CD14-positive monocyte (primary cell): ENCODE measurements around the gene AOPEP. TPM values are rescaled to one million over a fixed set of nuclear protein-coding genes. Genes with fewer than 3 reads are reported as not detected.

Source experiments
- DNase-seq, 3 donors: peaks; one replicate each; pipeline ENCODE4 v3.0.0-alpha.2; 2011 to 2022
- H2AFZ ChIP-seq: 2 replicates; pipeline ENCODE4 v1.6.0; 2012; ENCODE audit warnings: mild to moderate bottlenecking, low read depth, low read length, inconsistent platforms; ENCODE audit not compliant: insufficient read depth, poor library complexity, severe bottlenecking
- H3K27ac ChIP-seq, 2 donors: 1 replicate in 1 of 2; 2 replicates in 1 of 2; pipeline ENCODE4 v1.5.1; 2012 to 2013; ENCODE audit warnings: low read length in 2 of 2, control low read depth in 1 of 2, inconsistent platforms in 1 of 2, low read depth in 1 of 2, mild to moderate bottlenecking in 1 of 2
- H3K27me3 ChIP-seq, 2 donors: one replicate each; pipeline versions ENCODE4 v1.6.0 to v1.6.1; 2011 to 2013; ENCODE audit warnings: low read length in 2 of 2; ENCODE audit not compliant: control insufficient read depth in 2 of 2, insufficient read depth in 2 of 2
- H3K36me3 ChIP-seq, 2 donors: replicated peaks in 1 of 2; 1 replicate in 1 of 2; 2 replicates in 1 of 2; pipeline versions ENCODE4 v1.5.1 to v1.6.1; 2012 to 2013; ENCODE audit warnings: low read length in 2 of 2, control low read depth in 1 of 2, inconsistent platforms in 1 of 2, mild to moderate bottlenecking in 1 of 2; ENCODE audit not compliant: insufficient read depth in 2 of 2, control insufficient read depth in 1 of 2
- H3K4me1 ChIP-seq, 2 donors: 1 replicate in 1 of 2; 2 replicates in 1 of 2; pipeline versions ENCODE4 v1.5.1 to v1.6.1; 2012 to 2013; ENCODE audit warnings: low read length in 2 of 2, control low read depth in 1 of 2, inconsistent platforms in 1 of 2, mild to moderate bottlenecking in 1 of 2, moderate library complexity in 1 of 2; ENCODE audit not compliant: insufficient read depth in 2 of 2, control insufficient read depth in 1 of 2
- H3K4me2 ChIP-seq: replicated peaks from 2 replicates; pipeline ENCODE3; 2012; ENCODE audit warnings: low read length, moderate library complexity, mild to moderate bottlenecking; ENCODE audit not compliant: poor library complexity, severe bottlenecking; ENCODE audit errors: extremely low read depth
- H3K4me3 ChIP-seq, 3 experiments: fragments of 200-600 bp in 1 of 3; sonication (generic) in 1 of 3; replicated peaks in 1 of 3; 1 replicate in 2 of 3; 2 replicates in 1 of 3; pipeline ENCODE4 v1.5.1; 2011 to 2013; ENCODE audit warnings: low read length in 3 of 3, mild to moderate bottlenecking in 3 of 3, control low read depth in 2 of 3, low read depth in 2 of 3, inconsistent platforms in 1 of 3, moderate library complexity in 1 of 3
- H3K79me2 ChIP-seq: 2 replicates; pipeline ENCODE4 v1.6.0; 2012; ENCODE audit warnings: mild to moderate bottlenecking, control low read depth, inconsistent platforms, low read length, moderate library complexity; ENCODE audit not compliant: insufficient read depth
- H3K9ac ChIP-seq: 2 replicates; pipeline ENCODE4 v1.6.0; 2017; ENCODE audit warnings: low read length, mild to moderate bottlenecking; ENCODE audit not compliant: insufficient read depth, poor library complexity, severe bottlenecking
- H3K9me3 ChIP-seq, 2 donors: replicated peaks in 1 of 2; 1 replicate in 1 of 2; 2 replicates in 1 of 2; pipeline versions ENCODE4 v1.5.1 to v1.6.1; 2012 to 2013; ENCODE audit warnings: low read length in 2 of 2, control low read depth in 1 of 2; ENCODE audit not compliant: control insufficient read depth in 1 of 2, insufficient read depth in 1 of 2
- H4K20me1 ChIP-seq: 2 replicates; pipeline ENCODE4 v1.6.0; 2012; ENCODE audit warnings: mild to moderate bottlenecking, low read length, control low read depth, moderate library complexity; ENCODE audit not compliant: insufficient read depth
- H3K27ac Mint-ChIP-seq, 7 donors: one replicate each; pipeline ENCODE4 v1.8.0; 2020; ENCODE audit warnings: mild to moderate bottlenecking in 7 of 7, mixed read lengths in 7 of 7, moderate library complexity in 6 of 7, inconsistent platforms in 2 of 7
- H3K27me3 Mint-ChIP-seq, 3 donors: one replicate each; pipeline ENCODE4 v1.8.0; 2021 to 2022; ENCODE audit warnings: low read depth in 3 of 3, mild to moderate bottlenecking in 3 of 3, mixed read lengths in 3 of 3, moderate library complexity in 3 of 3, inconsistent platforms in 1 of 3
- H3K36me3 Mint-ChIP-seq, 2 donors: one replicate each; pipeline ENCODE4 v1.8.0; 2020; ENCODE audit warnings: mixed read lengths in 2 of 2, inconsistent platforms in 1 of 2, mild to moderate bottlenecking in 1 of 2
- H3K4me1 Mint-ChIP-seq: one replicate; pipeline ENCODE4 v1.8.0; 2020; ENCODE audit warnings: mild to moderate bottlenecking, mixed read lengths
- H3K4me3 Mint-ChIP-seq, 2 donors: one replicate each; pipeline ENCODE4 v1.8.0; 2020; ENCODE audit warnings: mild to moderate bottlenecking in 2 of 2, mixed read lengths in 2 of 2, moderate library complexity in 1 of 2
- H3K9me3 Mint-ChIP-seq, 7 donors: one replicate each; pipeline ENCODE4 v1.8.0; 2020 to 2022; ENCODE audit warnings: mixed read lengths in 7 of 7, mild to moderate bottlenecking in 6 of 7, moderate library complexity in 6 of 7, inconsistent platforms in 2 of 7
- WGBS: methylation state at CpG from one replicate; pipeline ENCODE4 v1.1.5; 2013; ENCODE audit warnings: missing lambda C conversion rate; ENCODE audit not compliant: insufficient coverage; 5-methylcytosine and 5-hydroxymethylcytosine counted together
- intact Hi-C, 2 donors: fragments of 100-400 bp; cut with micrococcal nuclease; formaldehyde crosslinking; loops; one replicate each; pipeline versions ENCODE4 v1.15.0 to v1.15.1; 2023
- polyA plus RNA-seq, 3 donors: library from polyadenylated mRNA; depleted of rRNA in 1 of 3; unstranded in 2 of 3; stranded (reverse) in 1 of 3; fragments of 300-500 nt in 2 of 3; fragments of >200 nt in 1 of 3; fragmentation: Illumina TruSeq in 2 of 3; gene quantifications; 1 replicate in 2 of 3; 2 replicates in 1 of 3; pipeline ENCODE4 v1.2.3, GENCODE V29; 2012 to 2021
- TF ChIP-seq, protein P1 (sequence below): fragments of 200-600 bp; IDR thresholded peaks from one replicate; pipeline ENCODE4 v1.8.0; 2022; ENCODE audit warnings: antibody characterized with exemption, mild to moderate bottlenecking

Gene AOPEP
- polyA plus RNA-seq, 3 donors = 3.0 to 4.1 (median 3.1) TPM

DNA sequence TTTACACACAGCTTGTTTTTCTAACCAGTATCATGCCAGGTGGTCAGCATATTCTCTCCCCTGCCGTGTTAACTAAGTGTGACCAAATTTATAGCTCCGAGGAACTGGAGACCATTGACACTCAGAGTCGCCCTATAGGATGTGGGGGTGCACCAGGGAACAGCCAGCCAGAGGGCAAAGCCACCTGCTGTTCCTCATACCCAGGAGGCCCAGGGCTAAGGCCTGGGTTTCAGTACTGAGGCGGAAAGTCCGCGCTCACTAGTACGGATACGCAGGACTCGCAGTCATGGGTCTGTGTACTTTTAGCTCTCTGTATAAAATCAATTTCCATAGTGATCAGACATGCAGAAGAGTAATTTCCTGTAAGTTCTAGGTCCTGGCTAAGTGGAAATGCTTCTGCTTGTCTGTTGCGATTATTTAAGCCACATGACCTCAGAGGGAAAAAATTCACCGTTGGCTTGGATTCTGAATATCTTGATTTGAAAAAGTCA, 247.0 kb downstream of the AOPEP start:
- no peak overlapping the region for H3K4me3 ChIP-seq
- Mint-ChIP-seq H3K9me3 (no peaks in the 10 kb centered on the region), H3K4me3 (no peak overlapping the region), H3K27me3 (peaks cover 0 to 1% (median 0%) of the 10 kb centered on the region in 3 donors), H3K27ac (no peak overlapping the region), H3K4me1 (no peaks in the 10 kb centered on the region), H3K36me3 (peaks cover 0 to 6% of the 10 kb centered on the region in 2 donors)
- no peak overlapping the region for H3K4me2 ChIP-seq
- no peaks in the 10 kb centered on the region for H4K20me1 ChIP-seq
- no peaks in the 10 kb centered on the region for H3K9me3 ChIP-seq
- no peaks in the 10 kb centered on the region for H3K36me3 ChIP-seq
- WGBS = 98% methylated on average over 7 of the region's 11 CpGs
- TF ChIP-seq, protein P1, sequence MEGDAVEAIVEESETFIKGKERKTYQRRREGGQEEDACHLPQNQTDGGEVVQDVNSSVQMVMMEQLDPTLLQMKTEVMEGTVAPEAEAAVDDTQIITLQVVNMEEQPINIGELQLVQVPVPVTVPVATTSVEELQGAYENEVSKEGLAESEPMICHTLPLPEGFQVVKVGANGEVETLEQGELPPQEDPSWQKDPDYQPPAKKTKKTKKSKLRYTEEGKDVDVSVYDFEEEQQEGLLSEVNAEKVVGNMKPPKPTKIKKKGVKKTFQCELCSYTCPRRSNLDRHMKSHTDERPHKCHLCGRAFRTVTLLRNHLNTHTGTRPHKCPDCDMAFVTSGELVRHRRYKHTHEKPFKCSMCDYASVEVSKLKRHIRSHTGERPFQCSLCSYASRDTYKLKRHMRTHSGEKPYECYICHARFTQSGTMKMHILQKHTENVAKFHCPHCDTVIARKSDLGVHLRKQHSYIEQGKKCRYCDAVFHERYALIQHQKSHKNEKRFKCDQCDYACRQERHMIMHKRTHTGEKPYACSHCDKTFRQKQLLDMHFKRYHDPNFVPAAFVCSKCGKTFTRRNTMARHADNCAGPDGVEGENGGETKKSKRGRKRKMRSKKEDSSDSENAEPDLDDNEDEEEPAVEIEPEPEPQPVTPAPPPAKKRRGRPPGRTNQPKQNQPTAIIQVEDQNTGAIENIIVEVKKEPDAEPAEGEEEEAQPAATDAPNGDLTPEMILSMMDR = no peak
- H3K79me2 ChIP-seq = no peaks in the 10 kb centered on the region
- H3K4me1 ChIP-seq = no peaks in the 10 kb centered on the region
- H2AFZ ChIP-seq = no peak overlapping the region
- H3K27me3 ChIP-seq = no peaks in the 10 kb centered on the region
- no peak for DNase-seq
- intact Hi-C loops = no loop called here
- H3K27ac ChIP-seq = no peak overlapping the region
- no peak overlapping the region for H3K9ac ChIP-seq

DNA sequence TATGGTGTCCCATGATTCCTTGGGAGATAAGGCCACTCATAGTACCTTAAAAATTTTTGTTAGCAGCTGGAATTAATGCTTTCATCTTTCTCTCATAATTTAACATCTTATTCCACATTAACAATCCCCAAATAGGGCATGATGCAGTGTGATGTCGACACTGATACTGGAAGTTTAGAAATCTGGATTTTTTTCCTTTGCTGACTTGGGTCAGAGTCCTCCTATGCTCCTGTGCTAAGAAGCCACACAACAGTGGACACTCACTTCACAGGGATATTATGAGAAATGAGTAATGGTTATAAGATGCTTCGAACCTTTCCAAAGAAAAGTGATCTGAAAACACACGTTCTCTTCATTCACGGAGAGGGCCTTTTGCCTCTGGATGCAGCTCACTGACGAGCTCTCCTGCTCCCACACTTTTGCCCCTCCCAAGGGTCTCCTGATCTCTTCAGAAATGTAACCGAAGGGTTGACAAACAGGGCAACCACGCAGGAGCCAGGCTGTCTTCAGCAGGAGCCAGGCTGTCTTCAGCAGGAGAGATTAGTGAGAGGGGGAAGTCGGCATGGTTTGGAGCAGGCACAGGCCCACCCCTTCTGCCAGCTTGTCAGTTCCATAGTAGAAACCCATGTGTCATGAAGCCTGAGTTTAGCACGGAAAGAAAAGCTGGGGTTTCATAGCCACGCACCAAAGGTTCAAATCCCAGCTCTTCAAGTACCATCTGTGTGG, 247.8 kb downstream of the AOPEP start:
- DNase-seq = no peak
- Histone ChIP-seq H4K20me1 (no peaks in the 10 kb centered on the region), H3K79me2 (no peaks in the 10 kb centered on the region), H3K9me3 (no peaks in the 10 kb centered on the region), H3K27ac (no peak overlapping the region), H3K36me3 (no peaks in the 10 kb centered on the region), H3K4me2 (no peak overlapping the region), H2AFZ (no peak overlapping the region), H3K4me1 (no peaks in the 10 kb centered on the region), H3K9ac (no peak overlapping the region), H3K4me3 (no peak overlapping the region), H3K27me3 (no peaks in the 10 kb centered on the region)
- no peak overlapping the region for H3K4me3 Mint-ChIP-seq
- H3K9me3 Mint-ChIP-seq = no peaks in the 10 kb centered on the region
- no peaks in the 10 kb centered on the region for H3K4me1 Mint-ChIP-seq
- no peak overlapping the region for H3K27ac Mint-ChIP-seq
- peaks cover 0 to 1% (median 0%) of the 10 kb centered on the region in 3 donors for H3K27me3 Mint-ChIP-seq
- H3K36me3 Mint-ChIP-seq = peaks cover 0 to 2% of the 10 kb centered on the region in 2 donors
- TF ChIP-seq, protein P1 = no peak
- intact Hi-C loops = no loop called here
- WGBS = 89% methylated on average over 4 of the region's 10 CpGs
